HEK293T (cell line): Measurements from ENCODE around the gene B4GALT2.

ENCODE experiments used
- ARNT ChIP-seq: fragments of 450-650 bp; IDR thresholded peaks from 2 replicates; pipeline ENCODE4 v1.6.1; 2017; ENCODE audit warnings: mild to moderate bottlenecking
- ELF4 ChIP-seq: fragments of 450-650 bp; IDR thresholded peaks from 2 replicates; pipeline ENCODE4 v1.6.1; 2017; ENCODE audit warnings: antibody characterized with exemption
- FOXM1 ChIP-seq: fragments of 450-650 bp; IDR thresholded peaks from 2 replicates; pipeline ENCODE4 v1.6.1; 2017; ENCODE audit warnings: mild to moderate bottlenecking, borderline replicate concordance
- HDGF ChIP-seq: fragments of 450-650 bp; IDR thresholded peaks from 2 replicates; pipeline ENCODE4 v1.6.1; 2017; ENCODE audit warnings: antibody characterized with exemption, borderline replicate concordance
- LEF1 ChIP-seq: fragments of 450-650 bp; IDR thresholded peaks from 2 replicates; pipeline ENCODE4 v1.6.1; 2017; ENCODE audit warnings: mild to moderate bottlenecking, borderline replicate concordance
- PKNOX1 ChIP-seq: fragments of 450-650 bp; IDR thresholded peaks from 2 replicates; pipeline ENCODE4 v1.6.1; 2016
- SP1 ChIP-seq: fragments of 450-650 bp; IDR thresholded peaks from 2 replicates; pipeline ENCODE4 v1.6.1; 2017
- SUZ12 ChIP-seq: fragments of 450-650 bp; IDR thresholded peaks from 2 replicates; pipeline ENCODE4 v1.6.1; 2016; ENCODE audit warnings: mild to moderate bottlenecking

GRCh38 chr1:43980255-43981134 is 1.5 kb downstream of the B4GALT2 start:
- TF ChIP-seq SP1 (no peak), HDGF (no peak), PKNOX1 (no peak), LEF1 (no peak), ELF4 (no peak), FOXM1 (no peak), ARNT (no peak), SUZ12 (no peak)
